Keratinocyte (primary cell): ENCODE data around the gene FBXO38. TPM values are rescaled to one million over a fixed set of nuclear protein-coding genes. Genes with fewer than 3 reads are reported as not detected.

Source experiments
- DNase-seq: peaks from one replicate; pipeline ENCODE4 v3.0.0-alpha.2; 2011; ENCODE audit warnings: low read depth, missing footprints, low spot score
- FAIRE-seq: peaks from 2 replicates; lab custom pipeline; 2011; peaks lifted over from hg19 to GRCh38; lab: Jason Lieb, UNC
- H2AFZ ChIP-seq: 2 replicates; pipeline ENCODE4 v1.6.0; 2012; ENCODE audit warnings: low read length, control low read depth, inconsistent platforms; ENCODE audit not compliant: control insufficient read depth
- H3K27ac ChIP-seq: 2 replicates; pipeline ENCODE4 v1.5.1; 2011; ENCODE audit warnings: low read length; ENCODE audit not compliant: control insufficient read depth, insufficient read depth
- H3K27me3 ChIP-seq: 3 replicates; pipeline ENCODE4 v1.6.0; 2011; ENCODE audit warnings: low read length; ENCODE audit not compliant: control insufficient read depth, insufficient read depth; ENCODE audit errors: extremely low read depth
- H3K36me3 ChIP-seq, 2 experiments: 2 replicates in 1 of 2; 3 replicates in 1 of 2; pipeline ENCODE4 v1.5.1; 2011; ENCODE audit warnings: low read length in 2 of 2, mild to moderate bottlenecking in 1 of 2; ENCODE audit not compliant: control insufficient read depth in 2 of 2, insufficient read depth in 2 of 2; ENCODE audit errors: extremely low read depth in 1 of 2
- H3K4me1 ChIP-seq: 3 replicates; pipeline ENCODE4 v1.5.1; 2011; ENCODE audit warnings: low read length; ENCODE audit not compliant: control insufficient read depth, insufficient read depth; ENCODE audit errors: extremely low read depth
- H3K4me2 ChIP-seq: 3 replicates; pipeline ENCODE4 v1.6.0; 2011; ENCODE audit warnings: low read depth, low read length; ENCODE audit not compliant: control insufficient read depth, insufficient read depth; ENCODE audit errors: extremely low read depth
- H3K4me3 ChIP-seq, 3 experiments: fragments of 200-600 bp in 1 of 3; sonication (generic) in 1 of 3; 2 replicates in 2 of 3; 3 replicates in 1 of 3; pipeline ENCODE4 v1.5.1; 2011 to 2016; ENCODE audit warnings: low read length in 3 of 3, mild to moderate bottlenecking in 3 of 3, control low read depth in 2 of 3, inconsistent platforms in 1 of 3, low read depth in 1 of 3, mixed read lengths in 1 of 3, mixed run types in 1 of 3, moderate library complexity in 1 of 3; ENCODE audit not compliant: control insufficient read depth in 2 of 3, insufficient read depth in 2 of 3; ENCODE audit errors: extremely low read depth in 1 of 3
- H3K79me2 ChIP-seq: 2 replicates; pipeline ENCODE4 v1.6.0; 2012; ENCODE audit warnings: low read length; ENCODE audit not compliant: control insufficient read depth, insufficient read depth
- H3K9ac ChIP-seq: 3 replicates; pipeline ENCODE4 v1.6.0; 2011; ENCODE audit warnings: low read length; ENCODE audit not compliant: control insufficient read depth, insufficient read depth; ENCODE audit errors: extremely low read depth
- H3K9me1 ChIP-seq: 3 replicates; pipeline ENCODE4 v1.6.0; 2011; ENCODE audit warnings: low read length; ENCODE audit not compliant: control insufficient read depth, insufficient read depth; ENCODE audit errors: extremely low read depth
- H3K9me3 ChIP-seq: 2 replicates; pipeline ENCODE4 v1.5.1; 2012; ENCODE audit warnings: low read depth, low read length; ENCODE audit not compliant: control insufficient read depth
- H4K20me1 ChIP-seq: 3 replicates; pipeline ENCODE4 v1.6.0; 2011; ENCODE audit warnings: low read length; ENCODE audit not compliant: control insufficient read depth, insufficient read depth; ENCODE audit errors: extremely low read depth
- EZH2 ChIP-seq: IDR thresholded peaks from one replicate; pipeline ENCODE4 v1.6.1; 2012; ENCODE audit warnings: inconsistent platforms, mild to moderate bottlenecking, low read length, moderate library complexity
- dilution Hi-C: fragments of 300-500 bp; cut with MboI; formaldehyde crosslinking; loops from one replicate; pipeline ENCODE4 v1.7.0; 2020; ENCODE audit warnings: low sequenced_read_pairs; ENCODE audit not compliant: extremely low pct_ligation_motif_present
- polyA plus RNA-seq, 5 experiments: library from polyadenylated mRNA; depleted of rRNA in 3 of 5; stranded (reverse) in 3 of 5; stranded (forward) in 1 of 5; unstranded in 1 of 5; fragments of >200 nt; gene quantifications; 1 replicate in 1 of 5; 2 replicates in 3 of 5; 3 replicates in 1 of 5; pipeline versions ENCODE4 v1.2.1 to v1.2.3, GENCODE V29; 2011 to 2012; ENCODE audit warnings: missing spikeins in 2 of 5, low read depth in 1 of 5, low replicate concordance in 1 of 5
- TF ChIP-seq, protein P1 (sequence below), 3 experiments: IDR thresholded peaks in 1 of 3; conservative IDR thresholded peaks in 1 of 3; optimal IDR thresholded peaks in 1 of 3; 2 replicates in 2 of 3; 3 replicates in 1 of 3; pipeline versions ENCODE3 to v1.5.1; 2011; ENCODE audit warnings: low read length in 3 of 3, mild to moderate bottlenecking in 3 of 3, moderate library complexity in 2 of 3, control low read depth in 1 of 3, inconsistent platforms in 1 of 3; ENCODE audit not compliant: insufficient read depth in 2 of 3; ENCODE audit errors: extremely low read depth in 1 of 3

FBXO38 gene
- polyA plus RNA-seq, 1 donor (not counting 4 experiments of a cell fraction or from before 2014, with no cell fraction given): 30.4 TPM

GRCh38 chr5:148391422-148391821, 7.7 kb downstream of the FBXO38 start:
- TF ChIP-seq, protein P1, sequence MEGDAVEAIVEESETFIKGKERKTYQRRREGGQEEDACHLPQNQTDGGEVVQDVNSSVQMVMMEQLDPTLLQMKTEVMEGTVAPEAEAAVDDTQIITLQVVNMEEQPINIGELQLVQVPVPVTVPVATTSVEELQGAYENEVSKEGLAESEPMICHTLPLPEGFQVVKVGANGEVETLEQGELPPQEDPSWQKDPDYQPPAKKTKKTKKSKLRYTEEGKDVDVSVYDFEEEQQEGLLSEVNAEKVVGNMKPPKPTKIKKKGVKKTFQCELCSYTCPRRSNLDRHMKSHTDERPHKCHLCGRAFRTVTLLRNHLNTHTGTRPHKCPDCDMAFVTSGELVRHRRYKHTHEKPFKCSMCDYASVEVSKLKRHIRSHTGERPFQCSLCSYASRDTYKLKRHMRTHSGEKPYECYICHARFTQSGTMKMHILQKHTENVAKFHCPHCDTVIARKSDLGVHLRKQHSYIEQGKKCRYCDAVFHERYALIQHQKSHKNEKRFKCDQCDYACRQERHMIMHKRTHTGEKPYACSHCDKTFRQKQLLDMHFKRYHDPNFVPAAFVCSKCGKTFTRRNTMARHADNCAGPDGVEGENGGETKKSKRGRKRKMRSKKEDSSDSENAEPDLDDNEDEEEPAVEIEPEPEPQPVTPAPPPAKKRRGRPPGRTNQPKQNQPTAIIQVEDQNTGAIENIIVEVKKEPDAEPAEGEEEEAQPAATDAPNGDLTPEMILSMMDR (optimal IDR thresholded peaks at IDR 0.05 in 1 of 3, IDR thresholded peaks at IDR 0.05 in 1 of 3, conservative IDR thresholded peaks at IDR 0.05 in 1 of 3; ENCODE audit: extremely low read depth in 1 of 3, insufficient read depth in 2 of 3, low read length in 3 of 3): no peak
- no peak for TF ChIP-seq EZH2
- H4K20me1 ChIP-seq: peaks cover 2% of the 10 kb centered on the region
- H3K9ac ChIP-seq: no peak overlapping the region
- dilution Hi-C loops: no loop called here
- no peak overlapping the region for H2AFZ ChIP-seq
- peaks cover 67% of the 10 kb centered on the region for H3K79me2 ChIP-seq
- no peak overlapping the region for H3K4me2 ChIP-seq
- H3K4me1 ChIP-seq: no peaks in the 10 kb centered on the region
- DNase-seq: no peak
- no peaks in the 10 kb centered on the region for H3K9me3 ChIP-seq
- no peak overlapping the region for H3K4me3 ChIP-seq
- H3K27ac ChIP-seq: no peak overlapping the region
- H3K27me3 ChIP-seq: no peaks in the 10 kb centered on the region
- peaks cover 2% of the 10 kb centered on the region for H3K9me1 ChIP-seq
- no peak for FAIRE-seq
- H3K36me3 ChIP-seq: peaks cover 7 to 13% of the 10 kb centered on the region in 2 experiments

DNA sequence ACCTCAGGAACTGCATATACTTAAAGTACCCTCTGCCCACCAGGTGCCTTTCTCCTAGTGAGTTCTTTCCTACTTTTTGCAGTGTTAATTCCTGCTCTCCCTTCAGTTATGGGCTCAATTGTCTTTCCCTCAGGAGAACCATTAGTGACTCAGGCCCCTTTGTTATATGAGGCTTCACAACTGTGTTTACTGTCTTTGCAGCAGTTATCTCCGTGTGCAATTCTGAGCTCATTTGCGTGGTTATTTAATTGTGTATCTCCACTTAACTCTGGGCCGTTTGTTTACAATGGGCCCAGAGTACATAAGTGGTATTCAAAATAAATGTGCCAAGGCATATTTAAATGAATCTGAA, 9.6 kb downstream of the FBXO38 start:
- dilution Hi-C loops: no loop called here
- Histone ChIP-seq H3K79me2 (peaks cover 51% of the 10 kb centered on the region), H3K27ac (no peak overlapping the region), H4K20me1 (peaks cover 2% of the 10 kb centered on the region), H3K9me1 (peaks cover 2% of the 10 kb centered on the region), H3K9me3 (no peaks in the 10 kb centered on the region), H3K27me3 (no peaks in the 10 kb centered on the region), H3K4me1 (no peaks in the 10 kb centered on the region), H2AFZ (no peak overlapping the region), H3K36me3 (peaks cover 6 to 8% of the 10 kb centered on the region in 2 experiments), H3K4me2 (no peak overlapping the region), H3K9ac (no peak overlapping the region), H3K4me3 (no peak overlapping the region)
- TF ChIP-seq, protein P1 (optimal IDR thresholded peaks at IDR 0.05 in 1 of 3, IDR thresholded peaks at IDR 0.05 in 1 of 3, conservative IDR thresholded peaks at IDR 0.05 in 1 of 3; ENCODE audit: extremely low read depth in 1 of 3, insufficient read depth in 2 of 3, low read length in 3 of 3): no peak
- no peak for TF ChIP-seq EZH2
- FAIRE-seq (no peak), DNase-seq (no peak)
